Measurements from ENCODE around the gene NOX5.

Gene NOX5

GRCh38 chr15:68990992-68991500 is 23.4 kb upstream of the NOX5 start:
- Histone ChIP-seq H3K23ac (ENCODE audit: low read length in 2 of 2) (no peak overlapping the region), H3K9me3 (ENCODE audit: control insufficient read depth, low read length) (no peaks in the 10 kb centered on the region), H2BK120ac (ENCODE audit: low read depth, low read length) (no peak overlapping the region), H3K4ac (ENCODE audit: low read depth in 1 of 2, low read length in 2 of 2) (no peak overlapping the region), H2AFZ (ENCODE audit: low read depth, low read length) (no peak overlapping the region), H3K14ac (ENCODE audit: low read length in 2 of 2) (no peak overlapping the region), H4K8ac (ENCODE audit: low read length) (no peak overlapping the region), H3K4me3 (ENCODE audit: insufficient read depth in 1 of 2, low read depth in 1 of 2, low read length in 2 of 2) (no peak overlapping the region), H3K18ac (ENCODE audit: low read depth in 1 of 2, low read length in 2 of 2) (no peak overlapping the region), H2BK12ac (ENCODE audit: low read length in 2 of 2) (no peak overlapping the region), H3K79me1 (replicated peaks; ENCODE audit: low read length, poor library complexity, severe bottlenecking) (no peaks in the 10 kb centered on the region), H2AK5ac (ENCODE audit: low read length, severe bottlenecking) (no peak overlapping the region), H2BK5ac (ENCODE audit: low read depth, low read length, poor library complexity, severe bottlenecking) (no peak overlapping the region), H3K36me3 (ENCODE audit: control insufficient read depth in 1 of 2, insufficient read depth in 2 of 2, low read depth in 1 of 2, low read length in 2 of 2) (no peaks in the 10 kb centered on the region), H3K9ac (ENCODE audit: low read length) (no peak overlapping the region), H3K27me3 (ENCODE audit: control insufficient read depth in 1 of 2, insufficient read depth in 1 of 2, low read length in 2 of 2) (peaks cover 21 to 34% of the 10 kb centered on the region in 2 experiments), H3K4me2 (ENCODE audit: low read length, poor library complexity, severe bottlenecking) (no peak overlapping the region), H2BK15ac (ENCODE audit: low read depth, poor library complexity, severe bottlenecking) (no peak overlapping the region), H4K91ac (ENCODE audit: low read length) (no peak overlapping the region), H3K4me1 (ENCODE audit: control insufficient read depth, insufficient read depth, low read depth, low read length) (peaks cover 3% of the 10 kb centered on the region), H3K27ac (ENCODE audit: low read length, poor library complexity, severe bottlenecking) (no peak overlapping the region)
- DNase-seq: no peak
- WGBS: 74% methylated on average over 5 of the region's 5 CpGs

- Histone ChIP-seq H3K4me1 (ENCODE audit: control insufficient read depth, insufficient read depth, low read depth, low read length) (peaks cover 3% of the 10 kb centered on the region), H3K36me3 (ENCODE audit: control insufficient read depth in 1 of 2, insufficient read depth in 2 of 2, low read depth in 1 of 2, low read length in 2 of 2) (no peaks in the 10 kb centered on the region), H2AFZ (ENCODE audit: low read depth, low read length) (no peak overlapping the region), H3K23ac (ENCODE audit: low read length in 2 of 2) (no peak overlapping the region), H3K18ac (ENCODE audit: low read depth in 1 of 2, low read length in 2 of 2) (no peak overlapping the region), H2BK5ac (ENCODE audit: low read depth, low read length, poor library complexity, severe bottlenecking) (no peak overlapping the region), H3K79me1 (replicated peaks; ENCODE audit: low read length, poor library complexity, severe bottlenecking) (no peaks in the 10 kb centered on the region), H3K4me2 (ENCODE audit: low read length, poor library complexity, severe bottlenecking) (no peak overlapping the region), H3K27ac (ENCODE audit: low read length, poor library complexity, severe bottlenecking) (no peak overlapping the region), H3K14ac (ENCODE audit: low read length in 2 of 2) (no peak overlapping the region), H3K4me3 (ENCODE audit: insufficient read depth in 1 of 2, low read depth in 1 of 2, low read length in 2 of 2) (no peak overlapping the region), H3K27me3 (ENCODE audit: control insufficient read depth in 1 of 2, insufficient read depth in 1 of 2, low read length in 2 of 2) (peaks cover 21 to 31% of the 10 kb centered on the region in 2 experiments), H2BK15ac (ENCODE audit: low read depth, poor library complexity, severe bottlenecking) (no peak overlapping the region), H2AK5ac (ENCODE audit: low read length, severe bottlenecking) (no peak overlapping the region), H3K4ac (ENCODE audit: low read depth in 1 of 2, low read length in 2 of 2) (no peak overlapping the region), H3K9ac (ENCODE audit: low read length) (no peak overlapping the region), H2BK120ac (ENCODE audit: low read depth, low read length) (no peak overlapping the region), H2BK12ac (ENCODE audit: low read length in 2 of 2) (no peak overlapping the region), H3K9me3 (ENCODE audit: control insufficient read depth, low read length) (no peaks in the 10 kb centered on the region), H4K91ac (ENCODE audit: low read length) (no peak overlapping the region), H4K8ac (ENCODE audit: low read length) (no peak overlapping the region)
- DNase-seq: peak; percentile 18
- 54% methylated on average over 2 of the region's 4 CpGs for WGBS
Observed at GRCh38 chr15:68991723-68992122, 22.8 kb upstream of the NOX5 start.

DNA sequence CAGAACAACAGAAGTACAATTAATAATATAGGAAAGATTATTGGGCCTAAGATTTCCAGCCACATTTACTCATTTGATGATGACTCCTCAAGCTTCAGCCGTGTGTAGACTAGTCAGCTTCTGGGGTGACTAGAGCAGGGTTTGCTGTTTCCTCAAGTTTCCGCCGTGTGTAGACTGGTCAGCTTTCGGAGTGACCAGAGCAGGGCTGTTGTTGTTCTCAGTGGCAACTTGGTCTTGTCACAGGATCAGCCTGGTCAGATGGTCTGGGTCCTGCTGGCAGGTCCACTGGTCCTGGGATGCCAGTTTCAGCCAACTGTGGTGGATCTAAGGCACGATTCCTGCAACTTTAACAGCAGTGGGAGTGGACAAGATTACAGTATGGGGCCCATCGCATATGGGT is 21.8 kb upstream of the NOX5 start:
- Histone ChIP-seq H3K4me1 (ENCODE audit: control insufficient read depth, insufficient read depth, low read depth, low read length) (peaks cover 3% of the 10 kb centered on the region), H3K79me1 (replicated peaks; ENCODE audit: low read length, poor library complexity, severe bottlenecking) (no peaks in the 10 kb centered on the region), H3K9me3 (ENCODE audit: control insufficient read depth, low read length) (no peaks in the 10 kb centered on the region), H2BK120ac (ENCODE audit: low read depth, low read length) (no peak overlapping the region), H4K8ac (ENCODE audit: low read length) (no peak overlapping the region), H2AK5ac (ENCODE audit: low read length, severe bottlenecking) (no peak overlapping the region), H3K23ac (ENCODE audit: low read length in 2 of 2) (no peak overlapping the region), H4K91ac (ENCODE audit: low read length) (no peak overlapping the region), H3K14ac (ENCODE audit: low read length in 2 of 2) (no peak overlapping the region), H2BK12ac (ENCODE audit: low read length in 2 of 2) (no peak overlapping the region), H3K4me3 (ENCODE audit: insufficient read depth in 1 of 2, low read depth in 1 of 2, low read length in 2 of 2) (no peak overlapping the region), H3K9ac (ENCODE audit: low read length) (no peak overlapping the region), H3K4me2 (ENCODE audit: low read length, poor library complexity, severe bottlenecking) (no peak overlapping the region), H3K36me3 (ENCODE audit: control insufficient read depth in 1 of 2, insufficient read depth in 2 of 2, low read depth in 1 of 2, low read length in 2 of 2) (no peaks in the 10 kb centered on the region), H2BK15ac (ENCODE audit: low read depth, poor library complexity, severe bottlenecking) (no peak overlapping the region), H3K27ac (ENCODE audit: low read length, poor library complexity, severe bottlenecking) (no peak overlapping the region), H2AFZ (ENCODE audit: low read depth, low read length) (no peak overlapping the region), H2BK5ac (ENCODE audit: low read depth, low read length, poor library complexity, severe bottlenecking) (no peak overlapping the region), H3K4ac (ENCODE audit: low read depth in 1 of 2, low read length in 2 of 2) (no peak overlapping the region), H3K27me3 (ENCODE audit: control insufficient read depth in 1 of 2, insufficient read depth in 1 of 2, low read length in 2 of 2) (peaks cover 19 to 21% of the 10 kb centered on the region in 2 experiments), H3K18ac (ENCODE audit: low read depth in 1 of 2, low read length in 2 of 2) (no peak overlapping the region)
- DNase-seq: no peak
- 97% methylated on average over 5 of the region's 6 CpGs for WGBS

- Histone ChIP-seq H3K9me3 (ENCODE audit: control insufficient read depth, low read length) (no peaks in the 10 kb centered on the region), H2AK5ac (ENCODE audit: low read length, severe bottlenecking) (no peak overlapping the region), H3K9ac (ENCODE audit: low read length) (no peak overlapping the region), H3K23ac (ENCODE audit: low read length in 2 of 2) (no peak overlapping the region), H3K36me3 (ENCODE audit: control insufficient read depth in 1 of 2, insufficient read depth in 2 of 2, low read depth in 1 of 2, low read length in 2 of 2) (no peaks in the 10 kb centered on the region), H3K4me1 (ENCODE audit: control insufficient read depth, insufficient read depth, low read depth, low read length) (peaks cover 4% of the 10 kb centered on the region), H2BK5ac (ENCODE audit: low read depth, low read length, poor library complexity, severe bottlenecking) (no peak overlapping the region), H4K8ac (ENCODE audit: low read length) (no peak overlapping the region), H2BK12ac (ENCODE audit: low read length in 2 of 2) (no peak overlapping the region), H2BK120ac (ENCODE audit: low read depth, low read length) (no peak overlapping the region), H3K4ac (ENCODE audit: low read depth in 1 of 2, low read length in 2 of 2) (no peak overlapping the region), H2AFZ (ENCODE audit: low read depth, low read length) (no peak overlapping the region), H3K18ac (ENCODE audit: low read depth in 1 of 2, low read length in 2 of 2) (no peak overlapping the region), H3K27ac (ENCODE audit: low read length, poor library complexity, severe bottlenecking) (no peak overlapping the region), H2BK15ac (ENCODE audit: low read depth, poor library complexity, severe bottlenecking) (no peak overlapping the region), H3K14ac (ENCODE audit: low read length in 2 of 2) (no peak overlapping the region), H3K79me1 (replicated peaks; ENCODE audit: low read length, poor library complexity, severe bottlenecking) (no peaks in the 10 kb centered on the region), H3K4me3 (ENCODE audit: insufficient read depth in 1 of 2, low read depth in 1 of 2, low read length in 2 of 2) (no peak overlapping the region), H4K91ac (ENCODE audit: low read length) (no peak overlapping the region), H3K4me2 (ENCODE audit: low read length, poor library complexity, severe bottlenecking) (no peak overlapping the region), H3K27me3 (ENCODE audit: control insufficient read depth in 1 of 2, insufficient read depth in 1 of 2, low read length in 2 of 2) (peaks cover 19 to 26% of the 10 kb centered on the region in 2 experiments)
- WGBS: 95% methylated on average over 5 of the region's 6 CpGs
- DNase-seq: no peak
Observed at GRCh38 chr15:68993276-68993675, 21.2 kb upstream of the NOX5 start.

Measured in mesenchymal stem cell (in vitro differentiated cells and primary cell).